Measurements from ENCODE around the gene TNFRSF11A.

TNFRSF11A gene

DNA sequence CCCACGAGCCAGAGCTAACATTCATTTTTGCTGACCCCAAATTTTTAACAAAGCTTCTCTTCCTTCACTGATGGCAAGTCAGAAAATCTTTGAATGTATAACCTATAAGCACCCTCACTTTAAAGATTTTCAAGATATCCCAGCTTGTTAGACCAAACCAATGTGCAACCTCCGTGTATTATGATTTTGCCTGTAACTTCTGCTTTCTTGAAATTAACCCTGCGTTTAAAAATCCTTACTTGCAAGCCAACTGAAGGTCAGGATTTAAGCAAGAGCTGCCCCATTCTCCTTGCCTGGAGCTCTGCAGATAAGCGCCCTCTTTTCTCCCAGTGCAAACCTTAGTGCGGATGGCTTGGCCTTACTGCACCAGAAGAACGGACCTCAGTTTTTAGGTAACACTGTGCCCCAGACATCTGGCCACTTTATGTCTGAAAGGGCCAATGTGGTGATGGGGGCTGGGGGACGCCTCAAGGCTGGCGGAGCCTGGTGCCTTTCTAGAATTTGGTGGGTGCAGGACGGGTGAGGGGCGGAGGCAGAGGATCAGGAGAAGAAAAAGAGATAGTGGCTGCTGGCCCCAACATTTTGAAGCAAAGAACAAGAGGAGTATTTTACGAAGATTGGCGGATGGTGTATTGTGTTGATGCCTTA is 805 bp upstream of the TNFRSF11A start:
- no peak for TF ChIP-seq GABPA (IDR thresholded peaks at IDR 0.05; ENCODE audit: low read depth)
- peak in 1 of 2 experiments; percentile 75 for DNase-seq (ENCODE audit: low read depth in 1 of 2, low spot score in 1 of 2)
- Histone ChIP-seq H3K27ac (replicated peaks) (no peak overlapping the region), H3K27me3 (ENCODE audit: insufficient read depth, poor library complexity, severe bottlenecking) (peaks cover 23% of the 10 kb centered on the region), H3K4me3 (replicated peaks; ENCODE audit: insufficient read depth, low read length) (peak overlapping the region; percentile 68)

GRCh38 chr18:62325806-62326645 is 916 bp downstream of the TNFRSF11A start:
- Histone ChIP-seq H3K4me3 (replicated peaks; ENCODE audit: insufficient read depth, low read length) (peak overlapping the region; percentile 68), H3K27me3 (ENCODE audit: insufficient read depth, poor library complexity, severe bottlenecking) (peaks cover 23% of the 10 kb centered on the region), H3K27ac (replicated peaks) (no peak overlapping the region)
- peak in 1 of 2 experiments; percentile 34 for DNase-seq (ENCODE audit: low read depth in 1 of 2, low spot score in 1 of 2)
- no peak for TF ChIP-seq POLR2AphosphoS5 (IDR thresholded peaks at IDR 0.05; ENCODE audit: low read depth)
- TF ChIP-seq, protein P1, sequence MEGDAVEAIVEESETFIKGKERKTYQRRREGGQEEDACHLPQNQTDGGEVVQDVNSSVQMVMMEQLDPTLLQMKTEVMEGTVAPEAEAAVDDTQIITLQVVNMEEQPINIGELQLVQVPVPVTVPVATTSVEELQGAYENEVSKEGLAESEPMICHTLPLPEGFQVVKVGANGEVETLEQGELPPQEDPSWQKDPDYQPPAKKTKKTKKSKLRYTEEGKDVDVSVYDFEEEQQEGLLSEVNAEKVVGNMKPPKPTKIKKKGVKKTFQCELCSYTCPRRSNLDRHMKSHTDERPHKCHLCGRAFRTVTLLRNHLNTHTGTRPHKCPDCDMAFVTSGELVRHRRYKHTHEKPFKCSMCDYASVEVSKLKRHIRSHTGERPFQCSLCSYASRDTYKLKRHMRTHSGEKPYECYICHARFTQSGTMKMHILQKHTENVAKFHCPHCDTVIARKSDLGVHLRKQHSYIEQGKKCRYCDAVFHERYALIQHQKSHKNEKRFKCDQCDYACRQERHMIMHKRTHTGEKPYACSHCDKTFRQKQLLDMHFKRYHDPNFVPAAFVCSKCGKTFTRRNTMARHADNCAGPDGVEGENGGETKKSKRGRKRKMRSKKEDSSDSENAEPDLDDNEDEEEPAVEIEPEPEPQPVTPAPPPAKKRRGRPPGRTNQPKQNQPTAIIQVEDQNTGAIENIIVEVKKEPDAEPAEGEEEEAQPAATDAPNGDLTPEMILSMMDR (IDR thresholded peaks at IDR 0.05; ENCODE audit: insufficient read depth, low read length) = no peak
- TF ChIP-seq GABPA (IDR thresholded peaks at IDR 0.05; ENCODE audit: low read depth) = no peak
- no peak for TF ChIP-seq SPI1 (IDR thresholded peaks at IDR 0.05; ENCODE audit: borderline replicate concordance, low read depth)
- TF ChIP-seq, protein P2, sequence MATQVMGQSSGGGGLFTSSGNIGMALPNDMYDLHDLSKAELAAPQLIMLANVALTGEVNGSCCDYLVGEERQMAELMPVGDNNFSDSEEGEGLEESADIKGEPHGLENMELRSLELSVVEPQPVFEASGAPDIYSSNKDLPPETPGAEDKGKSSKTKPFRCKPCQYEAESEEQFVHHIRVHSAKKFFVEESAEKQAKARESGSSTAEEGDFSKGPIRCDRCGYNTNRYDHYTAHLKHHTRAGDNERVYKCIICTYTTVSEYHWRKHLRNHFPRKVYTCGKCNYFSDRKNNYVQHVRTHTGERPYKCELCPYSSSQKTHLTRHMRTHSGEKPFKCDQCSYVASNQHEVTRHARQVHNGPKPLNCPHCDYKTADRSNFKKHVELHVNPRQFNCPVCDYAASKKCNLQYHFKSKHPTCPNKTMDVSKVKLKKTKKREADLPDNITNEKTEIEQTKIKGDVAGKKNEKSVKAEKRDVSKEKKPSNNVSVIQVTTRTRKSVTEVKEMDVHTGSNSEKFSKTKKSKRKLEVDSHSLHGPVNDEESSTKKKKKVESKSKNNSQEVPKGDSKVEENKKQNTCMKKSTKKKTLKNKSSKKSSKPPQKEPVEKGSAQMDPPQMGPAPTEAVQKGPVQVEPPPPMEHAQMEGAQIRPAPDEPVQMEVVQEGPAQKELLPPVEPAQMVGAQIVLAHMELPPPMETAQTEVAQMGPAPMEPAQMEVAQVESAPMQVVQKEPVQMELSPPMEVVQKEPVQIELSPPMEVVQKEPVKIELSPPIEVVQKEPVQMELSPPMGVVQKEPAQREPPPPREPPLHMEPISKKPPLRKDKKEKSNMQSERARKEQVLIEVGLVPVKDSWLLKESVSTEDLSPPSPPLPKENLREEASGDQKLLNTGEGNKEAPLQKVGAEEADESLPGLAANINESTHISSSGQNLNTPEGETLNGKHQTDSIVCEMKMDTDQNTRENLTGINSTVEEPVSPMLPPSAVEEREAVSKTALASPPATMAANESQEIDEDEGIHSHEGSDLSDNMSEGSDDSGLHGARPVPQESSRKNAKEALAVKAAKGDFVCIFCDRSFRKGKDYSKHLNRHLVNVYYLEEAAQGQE (IDR thresholded peaks at IDR 0.05; ENCODE audit: insufficient replicate concordance, low read depth) = no peak

GRCh38 chr18:62326646-62327348 is 1.7 kb downstream of the TNFRSF11A start:
- no peak for DNase-seq (ENCODE audit: low read depth in 1 of 2, low spot score in 1 of 2)
- no peak for TF ChIP-seq POLR2AphosphoS5 (IDR thresholded peaks at IDR 0.05; ENCODE audit: low read depth)
- TF ChIP-seq, protein P2 (IDR thresholded peaks at IDR 0.05; ENCODE audit: insufficient replicate concordance, low read depth) = no peak
- no peak for TF ChIP-seq SPI1 (IDR thresholded peaks at IDR 0.05; ENCODE audit: borderline replicate concordance, low read depth)
- TF ChIP-seq, protein P1 (IDR thresholded peaks at IDR 0.05; ENCODE audit: insufficient read depth, low read length) = no peak
- no peak overlapping the region for H3K4me3 ChIP-seq (replicated peaks; ENCODE audit: insufficient read depth, low read length)
- H3K27me3 ChIP-seq (ENCODE audit: insufficient read depth, poor library complexity, severe bottlenecking) = peaks cover 23% of the 10 kb centered on the region
- H3K27ac ChIP-seq (replicated peaks) = no peak overlapping the region

GRCh38 chr18:62327977-62328376 is 2.9 kb downstream of the TNFRSF11A start:
- Histone ChIP-seq H3K27ac (replicated peaks) (no peak overlapping the region), H3K27me3 (ENCODE audit: insufficient read depth, poor library complexity, severe bottlenecking) (peaks cover 18% of the 10 kb centered on the region), H3K4me3 (replicated peaks; ENCODE audit: insufficient read depth, low read length) (no peak overlapping the region)
- DNase-seq (ENCODE audit: low read depth in 1 of 2, low spot score in 1 of 2) = no peak
- TF ChIP-seq POLR2AphosphoS5 (IDR thresholded peaks at IDR 0.05; ENCODE audit: low read depth) (no peak), SPI1 (IDR thresholded peaks at IDR 0.05; ENCODE audit: borderline replicate concordance, low read depth) (no peak), GABPA (IDR thresholded peaks at IDR 0.05; ENCODE audit: low read depth) (no peak)
- TF ChIP-seq, protein P2 (IDR thresholded peaks at IDR 0.05; ENCODE audit: insufficient replicate concordance, low read depth) = no peak
- TF ChIP-seq, protein P1 (IDR thresholded peaks at IDR 0.05; ENCODE audit: insufficient read depth, low read length) = no peak

Data from HL-60 (cell line).